ENCODE measurements around the gene NCOA3. TPM values are rescaled to one million over a fixed set of nuclear protein-coding genes. Genes with fewer than 3 reads are reported as not detected.
"Not testable (repeated sequence)": the region's sequence is repeated elsewhere in the genome, so short reads cannot be mapped to it uniquely, and the experiment has no call there.

Gene NCOA3
- total RNA-seq, 1 experiment from 2014 or later, result 30.2 TPM

GRCh38 chr20:47549671-47550070, 48.0 kb downstream of the NCOA3 start:
- DNase-seq (ENCODE audit: low read depth), result no peak
- in situ Hi-C loops (cut with HindIII; ENCODE audit: low pct_unique_long_range_greater_than_20kb, low sequenced_read_pairs), result no loop called here

- DNase-seq (ENCODE audit: low read depth), result no peak
Measured at GRCh38 chr20:47551222-47551621, 49.5 kb downstream of the NCOA3 start.

GRCh38 chr20:47551841-47552240, 50.2 kb downstream of the NCOA3 start:
- no peak for DNase-seq (ENCODE audit: low read depth)
- in situ Hi-C loops (cut with HindIII; ENCODE audit: low pct_unique_long_range_greater_than_20kb, low sequenced_read_pairs), result no loop called here

More at GRCh38 chr20:47551222-47551621, 49.5 kb downstream of the NCOA3 start:
- in situ Hi-C loops (cut with HindIII; ENCODE audit: low pct_unique_long_range_greater_than_20kb, low sequenced_read_pairs), result no loop called here

GRCh38 chr20:47552996-47553395, 51.3 kb downstream of the NCOA3 start:
- in situ Hi-C loops (cut with HindIII; ENCODE audit: low pct_unique_long_range_greater_than_20kb, low sequenced_read_pairs), result no loop called here
- DNase-seq (ENCODE audit: low read depth), result no peak

- in situ Hi-C loops (cut with HindIII; ENCODE audit: low pct_unique_long_range_greater_than_20kb, low sequenced_read_pairs), result not testable (repeated sequence)
Measured at GRCh38 chr20:47553594-47554235, 52.0 kb downstream of the NCOA3 start.

GRCh38 chr20:47554283-47554682, 52.6 kb downstream of the NCOA3 start:
- DNase-seq (ENCODE audit: low read depth); in situ Hi-C loops (cut with HindIII; ENCODE audit: low pct_unique_long_range_greater_than_20kb, low sequenced_read_pairs): not testable (repeated sequence)

More at GRCh38 chr20:47553594-47554235, 52.0 kb downstream of the NCOA3 start:
- DNase-seq (ENCODE audit: low read depth), result not testable (repeated sequence)

- DNase-seq (ENCODE audit: low read depth), result no peak
- in situ Hi-C loops (cut with HindIII; ENCODE audit: low pct_unique_long_range_greater_than_20kb, low sequenced_read_pairs), result no loop called here
Measured at GRCh38 chr20:47557218-47557617, 55.5 kb downstream of the NCOA3 start.

- DNase-seq (ENCODE audit: low read depth), result no peak
- in situ Hi-C loops (cut with HindIII; ENCODE audit: low pct_unique_long_range_greater_than_20kb, low sequenced_read_pairs), result no loop called here
Measured at GRCh38 chr20:47557791-47558190, 56.1 kb downstream of the NCOA3 start.

GRCh38 chr20:47558295-47559066, 56.8 kb downstream of the NCOA3 start:
- DNase-seq (ENCODE audit: low read depth), result no peak
- in situ Hi-C loops (cut with HindIII; ENCODE audit: low pct_unique_long_range_greater_than_20kb, low sequenced_read_pairs), result no loop called here

GRCh38 chr20:47559141-47559540, 57.5 kb downstream of the NCOA3 start:
- no peak for DNase-seq (ENCODE audit: low read depth)
- in situ Hi-C loops (cut with HindIII; ENCODE audit: low pct_unique_long_range_greater_than_20kb, low sequenced_read_pairs), result no loop called here

- in situ Hi-C loops (cut with HindIII; ENCODE audit: low pct_unique_long_range_greater_than_20kb, low sequenced_read_pairs), result no loop called here
- DNase-seq (ENCODE audit: low read depth), result peak; percentile 62
Measured at GRCh38 chr20:47561180-47561579, 59.5 kb downstream of the NCOA3 start.

- in situ Hi-C loops (cut with HindIII; ENCODE audit: low pct_unique_long_range_greater_than_20kb, low sequenced_read_pairs), result no loop called here
Measured at GRCh38 chr20:47561603-47562583, 60.2 kb downstream of the NCOA3 start.

GRCh38 chr20:47566269-47566668, 64.6 kb downstream of the NCOA3 start:
- in situ Hi-C loops (cut with HindIII; ENCODE audit: low pct_unique_long_range_greater_than_20kb, low sequenced_read_pairs), result no loop called here
- no peak for DNase-seq (ENCODE audit: low read depth)

More at GRCh38 chr20:47561603-47562583, 60.2 kb downstream of the NCOA3 start:
- DNase-seq (ENCODE audit: low read depth), result no peak

GRCh38 chr20:47568019-47568418, 66.3 kb downstream of the NCOA3 start:
- in situ Hi-C loops (cut with HindIII; ENCODE audit: low pct_unique_long_range_greater_than_20kb, low sequenced_read_pairs), result no loop called here
- DNase-seq (ENCODE audit: low read depth), result peak; percentile 94

- in situ Hi-C loops (cut with HindIII; ENCODE audit: low pct_unique_long_range_greater_than_20kb, low sequenced_read_pairs), result no loop called here
- no peak for DNase-seq (ENCODE audit: low read depth)
Measured at GRCh38 chr20:47568837-47569410, 67.2 kb downstream of the NCOA3 start.

- DNase-seq (ENCODE audit: low read depth), result no peak
- in situ Hi-C loops (cut with HindIII; ENCODE audit: low pct_unique_long_range_greater_than_20kb, low sequenced_read_pairs), result no loop called here
Measured at GRCh38 chr20:47571426-47571825, 69.7 kb downstream of the NCOA3 start.

GRCh38 chr20:47572105-47572729, 70.5 kb downstream of the NCOA3 start:
- no peak for DNase-seq (ENCODE audit: low read depth)
- in situ Hi-C loops (cut with HindIII; ENCODE audit: low pct_unique_long_range_greater_than_20kb, low sequenced_read_pairs), result no loop called here

GRCh38 chr20:47573559-47573958, 71.9 kb downstream of the NCOA3 start:
- in situ Hi-C loops (cut with HindIII; ENCODE audit: low pct_unique_long_range_greater_than_20kb, low sequenced_read_pairs), result no loop called here
- DNase-seq (ENCODE audit: low read depth), result no peak
